Left ventricle myocardium inferior (tissue), 1 donor: Measurements from ENCODE around the gene TIAM2. TPM values are rescaled to one million over a fixed set of nuclear protein-coding genes. Genes with fewer than 3 reads are reported as not detected.

Experiments
- DNase-seq: peaks from one replicate; pipeline ENCODE4 v3.0.0-alpha.2; 2020
- H3K27ac ChIP-seq: fragments of 200-600 bp; replicated peaks from 2 replicates; pipeline ENCODE4 v1.8.0; 2021
- H3K27me3 ChIP-seq: fragments of 200-600 bp; 2 replicates; pipeline ENCODE4 v1.8.0; 2021; ENCODE audit warnings: low read depth
- H3K36me3 ChIP-seq: fragments of 200-600 bp; 2 replicates; pipeline ENCODE4 v1.8.0; 2021
- H3K4me1 ChIP-seq: fragments of 200-600 bp; 2 replicates; pipeline ENCODE4 v1.8.0; 2021
- H3K4me3 ChIP-seq: fragments of 200-600 bp; 2 replicates; pipeline ENCODE4 v1.8.0; 2021; ENCODE audit warnings: mild to moderate bottlenecking, moderate library complexity
- H3K9me3 ChIP-seq: fragments of 200-600 bp; replicated peaks from 2 replicates; pipeline ENCODE4 v1.8.0; 2021
- CTCF ChIP-seq: fragments of 200-600 bp; IDR thresholded peaks from 2 replicates; pipeline ENCODE4 v1.8.0; 2021; ENCODE audit warnings: antibody characterized with exemption, mild to moderate bottlenecking, borderline replicate concordance
- intact Hi-C: fragments of 100-400 bp; cut with micrococcal nuclease; formaldehyde crosslinking; loops from one replicate; pipeline ENCODE4 v1.11.0; 2022
- total RNA-seq: library from RNA; stranded (reverse); fragmentation: NEBNext Ultra II Directional; extraction: Animal tissue kit (Norgen Biotek cat#: 25700); gene quantifications from one replicate; pipeline ENCODE4 v1.2.1, GENCODE V29; 2021
- donor health status: DM: no; HTN: yes; CAD: no; lungs with severe emphysema.

The TIAM2 gene
- total RNA-seq, 1 donor from 2014 or later: 12.0 TPM

GRCh38 chr6:155120034-155120433 lies 124.9 kb downstream of the TIAM2 start:
- Histone ChIP-seq H3K27me3 (no peaks in the 10 kb centered on the region), H3K9me3 (no peaks in the 10 kb centered on the region), H3K4me3 (no peak overlapping the region), H3K36me3 (no peaks in the 10 kb centered on the region), H3K27ac (no peak overlapping the region), H3K4me1 (peaks cover 7% of the 10 kb centered on the region)
- DNase-seq: no peak
- no peak for TF ChIP-seq CTCF
- intact Hi-C loops: no loop called here

GRCh38 chr6:155121294-155121693 lies 126.2 kb downstream of the TIAM2 start:
- intact Hi-C loops: no loop called here
- H3K36me3 ChIP-seq: no peaks in the 10 kb centered on the region
- peaks cover 7% of the 10 kb centered on the region for H3K4me1 ChIP-seq
- no peak overlapping the region for H3K27ac ChIP-seq
- H3K9me3 ChIP-seq: no peaks in the 10 kb centered on the region
- no peaks in the 10 kb centered on the region for H3K27me3 ChIP-seq
- peak overlapping the region; percentile 46 for H3K4me3 ChIP-seq
- TF ChIP-seq CTCF: no peak
- DNase-seq: no peak

GRCh38 chr6:155121699-155122098 lies 126.6 kb downstream of the TIAM2 start:
- DNase-seq: no peak
- Histone ChIP-seq H3K27me3 (no peaks in the 10 kb centered on the region), H3K4me3 (peak overlapping the region; percentile 46), H3K36me3 (no peaks in the 10 kb centered on the region), H3K27ac (no peak overlapping the region), H3K9me3 (no peaks in the 10 kb centered on the region), H3K4me1 (peaks cover 7% of the 10 kb centered on the region)
- TF ChIP-seq CTCF: no peak
- intact Hi-C loops: no loop called here

GRCh38 chr6:155122199-155122950 lies 127.3 kb downstream of the TIAM2 start:
- no peak for DNase-seq
- Histone ChIP-seq H3K4me3 (no peak overlapping the region), H3K9me3 (no peaks in the 10 kb centered on the region), H3K27me3 (no peaks in the 10 kb centered on the region), H3K36me3 (no peaks in the 10 kb centered on the region), H3K27ac (no peak overlapping the region), H3K4me1 (peaks cover 7% of the 10 kb centered on the region)
- intact Hi-C loops: no loop called here
- no peak for TF ChIP-seq CTCF

GRCh38 chr6:155123520-155123919 lies 128.4 kb downstream of the TIAM2 start:
- TF ChIP-seq CTCF: no peak
- Histone ChIP-seq H3K4me3 (no peak overlapping the region), H3K27me3 (no peaks in the 10 kb centered on the region), H3K9me3 (no peaks in the 10 kb centered on the region), H3K4me1 (peaks cover 7% of the 10 kb centered on the region), H3K36me3 (no peaks in the 10 kb centered on the region), H3K27ac (no peak overlapping the region)
- intact Hi-C loops: no loop called here
- DNase-seq: no peak
